Measurements from ENCODE around the gene HECTD4.

HECTD4 gene

DNA sequence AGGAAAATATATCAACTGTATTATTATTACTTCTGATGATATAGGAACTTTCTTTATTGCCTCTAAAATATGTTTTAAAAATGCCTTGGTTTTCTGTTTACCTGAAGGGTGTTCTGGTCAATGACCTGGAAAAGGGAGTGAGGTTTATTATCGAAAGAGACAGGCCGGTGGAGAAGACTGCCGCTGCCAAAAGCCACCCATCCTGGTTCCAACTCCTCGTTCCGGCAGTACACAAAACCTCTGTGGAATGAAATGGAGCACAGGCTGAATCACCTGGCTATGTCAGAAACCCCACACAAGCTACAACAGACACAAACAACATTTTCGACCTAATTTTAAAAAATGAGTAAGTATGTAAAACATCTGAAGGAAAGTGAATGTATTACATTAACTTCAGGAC lies 73.6 kb downstream of the HECTD4 start:
- DNase-seq (ENCODE audit: low read depth) = no peak
- TF ChIP-seq CTCF (conservative IDR thresholded peaks at IDR 0.05; ENCODE audit: low read depth, low read length) = no peak

DNA sequence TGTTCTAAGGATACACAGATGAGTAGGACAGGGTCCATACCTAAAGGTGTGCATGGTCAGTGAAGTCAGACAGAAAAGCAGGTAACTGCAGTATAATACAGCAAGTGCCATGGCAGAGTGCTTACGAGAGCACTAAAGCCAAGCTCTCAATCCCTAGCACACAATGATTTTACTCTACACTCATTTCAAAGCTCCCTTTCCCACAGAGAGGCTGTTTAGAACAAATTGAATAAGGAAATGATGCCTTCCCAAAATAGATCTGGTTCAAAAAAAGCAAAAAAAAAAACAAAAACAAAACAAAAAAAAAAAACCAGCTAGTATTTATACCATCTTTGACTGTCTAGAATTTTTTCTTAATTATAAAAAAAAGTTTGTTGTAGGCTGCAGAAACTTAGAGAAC lies 74.1 kb downstream of the HECTD4 start:
- no peak for TF ChIP-seq CTCF (conservative IDR thresholded peaks at IDR 0.05; ENCODE audit: low read depth, low read length)
- no peak for DNase-seq (ENCODE audit: low read depth)
- no peak overlapping the region for H3K4me3 ChIP-seq (ENCODE audit: low read depth, low read length)

More for the DNA sequence above, 73.6 kb downstream of the HECTD4 start:
- no peak overlapping the region for H3K4me3 ChIP-seq (ENCODE audit: low read depth, low read length)

DNA sequence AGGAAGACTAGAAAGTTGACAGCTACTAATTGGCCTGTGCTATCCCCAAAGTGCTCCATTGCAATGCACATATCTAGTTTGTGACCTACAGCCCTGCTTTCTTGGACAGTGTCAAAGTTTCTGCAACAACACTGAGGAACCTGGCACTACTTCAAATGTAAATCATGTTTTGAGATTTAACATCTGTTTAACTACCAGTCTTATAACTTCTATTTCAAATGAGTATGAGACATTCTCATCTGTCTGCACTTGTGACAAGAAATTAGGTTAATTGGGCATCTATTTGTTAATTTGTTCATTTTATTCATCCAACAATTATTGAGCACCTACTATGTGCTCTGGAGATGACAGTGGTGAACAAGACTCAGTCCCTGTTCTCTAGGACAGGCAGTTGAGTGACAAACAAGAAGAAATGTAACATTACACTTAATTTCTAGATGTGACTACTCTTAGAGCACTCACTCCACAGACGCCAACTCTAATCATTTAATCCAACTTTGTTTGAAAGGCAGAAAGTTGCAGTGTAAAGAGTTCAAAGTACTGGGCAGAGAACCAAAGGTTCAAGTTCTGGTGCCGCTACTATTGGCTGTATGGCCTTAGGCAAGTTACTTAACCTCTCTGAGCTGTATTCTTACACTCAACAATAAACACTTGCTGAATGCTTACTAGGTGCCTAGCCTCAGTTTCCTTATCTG lies 74.8 kb downstream of the HECTD4 start:
- DNase-seq (ENCODE audit: low read depth) = peak; percentile 6
- no peak overlapping the region for H3K4me3 ChIP-seq (ENCODE audit: low read depth, low read length)
- no peak for TF ChIP-seq CTCF (conservative IDR thresholded peaks at IDR 0.05; ENCODE audit: low read depth, low read length)

GRCh38 chr12:112305951-112306350 lies 76.3 kb downstream of the HECTD4 start:
- no peak overlapping the region for H3K4me3 ChIP-seq (ENCODE audit: low read depth, low read length)
- DNase-seq (ENCODE audit: low read depth) = no peak
- no peak for TF ChIP-seq CTCF (conservative IDR thresholded peaks at IDR 0.05; ENCODE audit: low read depth, low read length)

DNA sequence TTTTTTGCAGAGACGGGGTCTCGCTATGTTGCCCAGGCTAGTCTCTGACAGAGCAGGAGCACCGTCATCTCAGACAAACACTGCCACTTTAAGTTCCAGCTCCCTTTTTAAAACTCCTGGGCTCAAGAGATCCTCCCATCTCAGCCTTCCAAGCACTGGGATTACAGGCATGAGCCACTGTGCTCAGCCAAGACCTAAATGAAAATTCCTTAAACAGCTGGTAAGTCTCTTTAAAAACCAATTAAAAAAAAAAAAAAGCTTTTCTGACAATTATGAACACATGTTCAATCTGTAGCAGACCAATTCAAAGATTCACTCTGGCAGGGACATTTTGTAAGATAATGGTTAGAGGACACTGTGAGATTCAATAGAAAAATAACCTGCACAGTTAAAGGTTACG lies 77.8 kb downstream of the HECTD4 start:
- TF ChIP-seq CTCF (conservative IDR thresholded peaks at IDR 0.05; ENCODE audit: low read depth, low read length) = no peak
- no peak overlapping the region for H3K4me3 ChIP-seq (ENCODE audit: low read depth, low read length)
- no peak for DNase-seq (ENCODE audit: low read depth)

- no peak for TF ChIP-seq CTCF (conservative IDR thresholded peaks at IDR 0.05; ENCODE audit: low read depth, low read length)
- DNase-seq (ENCODE audit: low read depth) = no peak
- H3K4me3 ChIP-seq (ENCODE audit: low read depth, low read length) = no peak overlapping the region
These were observed 78.4 kb downstream of the HECTD4 start for GRCh38 chr12:112303799-112304198.

DNA sequence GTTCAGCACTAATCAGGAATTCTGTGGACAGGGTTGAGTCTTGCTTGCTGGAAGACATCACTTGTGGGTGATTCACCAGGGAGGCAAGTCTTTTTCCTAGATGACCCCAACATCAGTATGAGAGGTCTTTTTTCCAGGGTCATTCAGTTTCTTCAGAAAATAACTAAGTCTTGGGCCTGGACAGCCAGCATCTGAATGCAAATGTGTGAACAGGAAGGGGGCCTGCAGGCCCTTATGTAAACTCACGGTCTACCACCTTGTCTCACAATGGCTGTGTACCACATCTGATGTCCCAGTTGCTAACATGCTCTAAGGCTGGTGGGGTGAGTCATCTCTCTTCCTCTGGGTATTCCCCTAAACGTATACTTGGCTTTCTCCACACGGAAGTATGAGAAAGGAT lies 79.2 kb downstream of the HECTD4 start:
- no peak overlapping the region for H3K4me3 ChIP-seq (ENCODE audit: low read depth, low read length)
- peak; percentile 87 for DNase-seq (ENCODE audit: low read depth)
- no peak for TF ChIP-seq CTCF (conservative IDR thresholded peaks at IDR 0.05; ENCODE audit: low read depth, low read length)
